HG03139 (cell line): ENCODE measurements around the gene CARD9.

Source experiments
- ATAC-seq: cut with Tn5 transposase; IDR thresholded peaks from one replicate; pipeline ENCODE4 v1.9.1; 2021; ENCODE audit not compliant: unreplicated experiment

CARD9 gene

GRCh38 chr9:136349546-136349945, 23.9 kb downstream of the CARD9 start:
- ATAC-seq, result no peak

- ATAC-seq, result no peak
Measured at GRCh38 chr9:136348691-136349090, 24.8 kb downstream of the CARD9 start.

GRCh38 chr9:136347472-136348256, 25.8 kb downstream of the CARD9 start:
- ATAC-seq, result no peak

GRCh38 chr9:136346927-136347465, 26.5 kb downstream of the CARD9 start:
- no peak for ATAC-seq

GRCh38 chr9:136346157-136346481, 27.4 kb downstream of the CARD9 start:
- ATAC-seq, result no peak

GRCh38 chr9:136345281-136346156, 27.9 kb downstream of the CARD9 start:
- no peak for ATAC-seq

GRCh38 chr9:136344544-136345280, 28.8 kb downstream of the CARD9 start:
- no peak for ATAC-seq

GRCh38 chr9:136343884-136344269, 29.6 kb downstream of the CARD9 start:
- no peak for ATAC-seq

- ATAC-seq, result no peak
Measured at GRCh38 chr9:136343121-136343883, 30.2 kb downstream of the CARD9 start.

- ATAC-seq, result no peak
Measured at GRCh38 chr9:136342181-136343120, 31.0 kb downstream of the CARD9 start.

GRCh38 chr9:136341769-136342168, 31.7 kb downstream of the CARD9 start:
- ATAC-seq, result no peak

GRCh38 chr9:136341042-136341655, 32.3 kb downstream of the CARD9 start:
- ATAC-seq, result no peak

GRCh38 chr9:136340356-136341041, 33.0 kb downstream of the CARD9 start:
- ATAC-seq, result no peak

- ATAC-seq, result no peak
Measured at GRCh38 chr9:136339958-136340310, 33.5 kb downstream of the CARD9 start.

- no peak for ATAC-seq
Measured at GRCh38 chr9:136339173-136339957, 34.1 kb downstream of the CARD9 start.

- no peak for ATAC-seq
Measured at GRCh38 chr9:136338511-136338910, 35.0 kb downstream of the CARD9 start.
